Effector memory CD8-positive, alpha-beta T cell (primary cell): Measurements from ENCODE around the gene FAM174C.

ENCODE experiments used
- ATAC-seq: fragments of 150-1000 bp; cut with Tn5 transposase; replicated peaks from 2 replicates; pipeline ENCODE4 v1.10.0; 2021; ENCODE audit warnings: mild to moderate bottlenecking, moderate library complexity
- DNase-seq, 3 experiments: peaks; one replicate each; pipeline ENCODE4 v3.0.0; 2021
- H3K27ac Mint-ChIP-seq, 2 donors: one replicate each; pipeline ENCODE4 v1.8.0; 2022; ENCODE audit warnings: mild to moderate bottlenecking in 2 of 2, mixed read lengths in 2 of 2, moderate library complexity in 2 of 2
- H3K27me3 Mint-ChIP-seq, 2 donors: one replicate each; pipeline ENCODE4 v1.8.0; 2022; ENCODE audit warnings: mixed read lengths in 2 of 2
- H3K36me3 Mint-ChIP-seq: one replicate; pipeline ENCODE4 v1.8.0; 2022; ENCODE audit warnings: mild to moderate bottlenecking, moderate library complexity, mixed read lengths; ENCODE audit not compliant: insufficient read depth
- H3K4me1 Mint-ChIP-seq, 2 donors: one replicate each; pipeline ENCODE4 v1.8.0; 2022; ENCODE audit warnings: low read depth in 2 of 2, mixed read lengths in 2 of 2
- H3K4me3 Mint-ChIP-seq, 2 donors: one replicate each; pipeline ENCODE4 v1.8.0; 2022; ENCODE audit warnings: mild to moderate bottlenecking in 2 of 2, mixed read lengths in 2 of 2, moderate library complexity in 2 of 2
- H3K9me3 Mint-ChIP-seq, 2 donors: one replicate each; pipeline ENCODE4 v1.8.0; 2022; ENCODE audit warnings: mixed read lengths in 2 of 2

Gene FAM174C

DNA sequence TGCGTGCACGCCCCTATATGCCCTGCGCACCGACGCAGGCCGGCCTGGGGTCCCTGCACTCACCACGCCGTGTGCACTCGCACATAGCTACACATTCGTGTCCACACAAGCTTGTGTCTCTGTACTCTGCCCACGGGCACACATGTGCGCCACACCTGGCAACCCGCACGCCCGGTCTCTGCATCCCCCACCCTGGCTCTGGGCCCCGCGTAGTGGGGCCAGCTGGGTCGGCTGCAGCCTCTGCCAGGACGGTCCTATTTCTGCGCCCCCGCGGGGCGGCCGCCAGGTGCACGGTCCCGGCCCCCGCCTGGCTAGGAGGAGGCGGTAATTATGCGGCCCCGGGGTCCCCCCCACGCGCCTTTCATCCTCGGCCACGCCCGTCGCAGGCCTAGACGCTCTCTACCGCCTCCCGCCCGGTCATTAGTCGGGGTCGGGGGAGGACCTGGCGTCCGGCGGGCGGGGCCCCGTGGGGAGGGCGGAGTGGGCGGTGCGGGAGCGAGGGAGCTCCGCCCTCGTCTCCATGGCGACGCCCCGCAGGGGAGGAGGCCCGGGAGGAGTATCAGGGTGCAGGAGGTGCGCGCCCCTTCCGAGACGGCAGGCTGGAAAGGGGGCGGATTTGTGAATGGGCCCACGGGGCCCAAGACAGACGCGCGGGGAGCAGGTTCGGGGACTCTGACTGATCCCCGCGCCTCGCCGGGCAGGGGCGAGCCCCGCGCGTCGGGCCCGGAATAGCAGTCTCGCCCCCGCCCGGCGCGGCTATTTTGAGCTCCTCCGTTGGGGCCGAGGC lies 9.0 kb upstream of the FAM174C start:
- H3K36me3 Mint-ChIP-seq, result peaks cover 56% of the 10 kb centered on the region
- peak; percentile 46 for ATAC-seq
- peak overlapping the region; percentile 77 to 82 for H3K4me3 Mint-ChIP-seq
- H3K27me3 Mint-ChIP-seq, result no peaks in the 10 kb centered on the region
- no peaks in the 10 kb centered on the region for H3K9me3 Mint-ChIP-seq
- peak; percentile 86 to 91 (median 88) for DNase-seq
- peaks cover 54 to 60% of the 10 kb centered on the region in 2 donors for H3K4me1 Mint-ChIP-seq
- H3K27ac Mint-ChIP-seq, result peak overlapping the region in 1 of 2 donors; percentile 57

DNA sequence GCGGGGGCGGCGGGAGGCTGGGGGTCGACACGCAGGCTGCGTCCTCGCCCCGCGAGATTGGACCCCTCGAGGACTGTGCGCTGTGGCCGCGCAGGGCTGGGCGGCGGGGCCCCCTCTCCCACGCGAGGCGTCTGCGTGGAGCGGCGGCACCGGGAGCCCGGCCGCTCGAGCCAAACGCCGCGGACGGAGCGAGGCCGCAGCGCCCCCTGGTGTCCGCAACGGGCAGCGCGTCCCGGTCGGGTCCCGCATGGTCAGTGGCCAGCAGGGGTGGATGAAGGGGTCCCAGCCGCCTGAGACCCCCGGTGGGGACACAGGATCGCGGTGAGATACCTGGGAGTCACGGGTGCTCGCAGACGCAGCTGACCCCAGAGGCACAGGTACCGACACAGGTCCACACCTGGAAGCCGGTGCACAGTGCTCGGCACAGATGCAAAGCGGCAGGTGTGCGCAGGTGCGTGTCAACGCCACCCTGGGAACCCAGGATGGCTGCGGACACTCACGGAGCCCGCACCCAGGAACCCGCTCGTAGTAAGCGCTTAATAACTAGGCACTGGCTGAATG lies 8.3 kb upstream of the FAM174C start:
- H3K27me3 Mint-ChIP-seq, result no peaks in the 10 kb centered on the region
- H3K9me3 Mint-ChIP-seq, result no peaks in the 10 kb centered on the region
- ATAC-seq (peak; percentile 16), DNase-seq (peak; percentile 65 to 78 (median 75))
- H3K27ac Mint-ChIP-seq, result peak overlapping the region; percentile 94 to 97
- H3K36me3 Mint-ChIP-seq, result peaks cover 56% of the 10 kb centered on the region
- H3K4me3 Mint-ChIP-seq, result peak overlapping the region; percentile 82 to 86
- peaks cover 54 to 60% of the 10 kb centered on the region in 2 donors for H3K4me1 Mint-ChIP-seq

- H3K36me3 Mint-ChIP-seq, result peaks cover 61% of the 10 kb centered on the region
- ATAC-seq (no peak), DNase-seq (no peak)
- H3K4me1 Mint-ChIP-seq, result peaks cover 56 to 57% of the 10 kb centered on the region in 2 donors
- H3K27ac Mint-ChIP-seq, result peak overlapping the region; percentile 94 to 97
- no peaks in the 10 kb centered on the region for H3K9me3 Mint-ChIP-seq
- H3K4me3 Mint-ChIP-seq, result peak overlapping the region; percentile 82 to 86
- H3K27me3 Mint-ChIP-seq, result no peaks in the 10 kb centered on the region
Observed at GRCh38 chr19:1267477-1268225, 7.7 kb upstream of the FAM174C start.

DNA sequence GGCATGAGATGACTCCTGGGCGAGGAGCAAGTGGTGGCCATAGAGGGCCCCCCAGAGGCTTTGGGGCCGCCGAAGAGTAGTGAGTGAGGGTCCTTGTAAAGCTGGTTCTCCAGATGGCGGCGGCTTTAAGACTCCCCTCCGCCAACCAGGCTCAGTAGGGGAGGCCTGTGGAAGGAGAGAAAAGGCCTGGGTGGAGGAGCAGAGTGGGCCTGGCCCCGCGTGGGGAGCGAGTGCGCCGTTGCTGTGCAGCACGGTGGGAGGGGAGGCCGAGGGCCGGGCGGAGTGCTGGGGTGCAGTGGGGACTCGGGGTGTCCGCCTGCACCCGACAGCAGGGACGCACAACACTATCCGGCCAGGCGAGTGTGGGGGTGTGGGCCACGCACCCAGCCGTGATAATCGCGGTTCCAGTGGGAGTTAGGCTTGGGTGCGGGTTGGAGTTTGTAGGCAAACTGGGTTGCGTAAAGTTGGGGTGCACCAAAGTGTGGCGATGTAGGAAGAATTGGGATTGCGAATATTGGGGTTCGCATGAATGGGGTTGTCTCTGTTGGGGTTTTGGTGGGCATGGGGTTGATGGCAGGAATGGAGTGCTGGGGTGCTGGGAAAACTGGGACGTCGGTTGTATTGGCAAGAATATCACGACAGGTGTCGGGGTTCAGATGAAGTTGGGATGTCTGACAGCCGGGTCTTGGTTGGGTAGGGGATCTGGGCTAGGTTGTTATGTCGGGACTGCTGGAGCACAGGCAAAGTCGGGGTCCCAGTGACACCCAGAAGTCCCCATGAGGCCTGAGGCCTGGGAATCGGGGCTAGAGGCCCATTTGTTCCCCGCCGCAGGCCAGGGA lies 6.9 kb upstream of the FAM174C start:
- peaks cover 69% of the 10 kb centered on the region for H3K36me3 Mint-ChIP-seq
- no peaks in the 10 kb centered on the region for H3K9me3 Mint-ChIP-seq
- ATAC-seq, result no peak
- H3K4me3 Mint-ChIP-seq, result peak overlapping the region; percentile 82 to 86
- peaks cover 53 to 58% of the 10 kb centered on the region in 2 donors for H3K4me1 Mint-ChIP-seq
- no peaks in the 10 kb centered on the region for H3K27me3 Mint-ChIP-seq
- DNase-seq, result no peak
- H3K27ac Mint-ChIP-seq, result peak overlapping the region; percentile 94 to 97

- Mint-ChIP-seq H3K27ac (peak within 1 kb of the TSS; percentile 94 to 97), H3K27me3 (no peaks in the 10 kb centered on the region), H3K36me3 (peaks cover 75% of the 10 kb centered on the region), H3K4me3 (peak within 1 kb of the TSS; percentile 84 to 86), H3K4me1 (peaks cover 58 to 64% of the 10 kb centered on the region in 2 donors), H3K9me3 (no peaks in the 10 kb centered on the region)
- DNase-seq, result peak; percentile 99 to 100 (median 100)
- ATAC-seq, result peak; percentile 73
Observed at GRCh38 chr19:1269065-1269477, 6.3 kb upstream of the FAM174C start, which contains the start of gene CIRBP. CIRBP (plus strand) TSS chr19:1269332; CDS start chr19:1270934, 1,602 bp downstream.

- peaks cover 58 to 65% of the 10 kb centered on the region in 2 donors for H3K4me1 Mint-ChIP-seq
- no peaks in the 10 kb centered on the region for H3K27me3 Mint-ChIP-seq
- DNase-seq, result peak; percentile 81 to 85 (median 84)
- no peaks in the 10 kb centered on the region for H3K9me3 Mint-ChIP-seq
- peak overlapping the region; percentile 94 to 97 for H3K27ac Mint-ChIP-seq
- peak overlapping the region; percentile 84 to 86 for H3K4me3 Mint-ChIP-seq
- peak; percentile 40 for ATAC-seq
- peaks cover 81% of the 10 kb centered on the region for H3K36me3 Mint-ChIP-seq
Observed at GRCh38 chr19:1269478-1270212, 5.7 kb upstream of the FAM174C start.

DNA sequence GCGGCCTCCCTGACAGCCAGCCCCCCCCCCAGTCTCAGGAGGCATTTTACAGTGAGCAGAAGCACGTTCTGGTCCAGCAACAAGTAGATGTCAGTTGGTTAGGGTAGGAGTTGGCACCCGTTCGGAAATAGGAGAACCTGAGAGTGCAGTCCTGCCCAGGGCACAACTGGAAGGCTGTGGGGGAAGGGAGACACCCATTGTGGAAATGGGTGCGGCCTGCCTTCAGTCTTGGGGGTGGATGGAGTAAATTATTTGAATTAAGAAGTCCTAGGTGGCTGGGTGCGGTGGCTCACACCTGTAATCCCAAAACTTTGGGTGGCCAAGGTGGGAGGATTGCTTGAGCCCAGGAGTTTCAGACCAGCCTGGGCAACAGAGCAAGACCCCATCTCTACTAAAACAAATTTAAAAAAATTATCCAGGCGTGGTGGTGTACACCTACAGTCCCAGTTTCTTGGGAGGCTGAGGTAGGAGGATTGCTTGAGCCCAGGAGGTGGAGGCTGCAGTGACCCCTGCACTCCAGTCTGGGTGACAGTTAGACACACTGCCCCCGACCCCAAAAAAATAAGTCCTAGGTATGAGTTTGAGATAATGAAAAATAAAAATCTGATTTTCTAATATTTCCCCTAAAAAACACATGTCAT lies 5.0 kb upstream of the FAM174C start:
- Mint-ChIP-seq H3K9me3 (no peaks in the 10 kb centered on the region), H3K27me3 (no peaks in the 10 kb centered on the region), H3K27ac (peak overlapping the region; percentile 94 to 97), H3K4me1 (peaks cover 55 to 61% of the 10 kb centered on the region in 2 donors), H3K36me3 (peaks cover 88% of the 10 kb centered on the region), H3K4me3 (peak overlapping the region; percentile 84 to 86)
- ATAC-seq (no peak), DNase-seq (no peak)

- H3K4me1 Mint-ChIP-seq, result peaks cover 52 to 57% of the 10 kb centered on the region in 2 donors
- H3K36me3 Mint-ChIP-seq, result peaks cover 95% of the 10 kb centered on the region
- peak overlapping the region; percentile 84 to 86 for H3K4me3 Mint-ChIP-seq
- no peak for ATAC-seq
- peak overlapping the region; percentile 94 to 97 for H3K27ac Mint-ChIP-seq
- H3K9me3 Mint-ChIP-seq, result no peaks in the 10 kb centered on the region
- H3K27me3 Mint-ChIP-seq, result no peaks in the 10 kb centered on the region
- no peak for DNase-seq
Observed at GRCh38 chr19:1270854-1271527, 4.3 kb upstream of the FAM174C start.

- Mint-ChIP-seq H3K4me3 (peak overlapping the region; percentile 84 to 86), H3K36me3 (peaks cover 93% of the 10 kb centered on the region), H3K27ac (peak overlapping the region; percentile 94 to 97), H3K4me1 (peaks cover 56 to 60% of the 10 kb centered on the region in 2 donors), H3K9me3 (no peaks in the 10 kb centered on the region), H3K27me3 (no peaks in the 10 kb centered on the region)
- DNase-seq (no peak), ATAC-seq (no peak)
Observed at GRCh38 chr19:1271528-1272422, 3.6 kb upstream of the FAM174C start.

DNA sequence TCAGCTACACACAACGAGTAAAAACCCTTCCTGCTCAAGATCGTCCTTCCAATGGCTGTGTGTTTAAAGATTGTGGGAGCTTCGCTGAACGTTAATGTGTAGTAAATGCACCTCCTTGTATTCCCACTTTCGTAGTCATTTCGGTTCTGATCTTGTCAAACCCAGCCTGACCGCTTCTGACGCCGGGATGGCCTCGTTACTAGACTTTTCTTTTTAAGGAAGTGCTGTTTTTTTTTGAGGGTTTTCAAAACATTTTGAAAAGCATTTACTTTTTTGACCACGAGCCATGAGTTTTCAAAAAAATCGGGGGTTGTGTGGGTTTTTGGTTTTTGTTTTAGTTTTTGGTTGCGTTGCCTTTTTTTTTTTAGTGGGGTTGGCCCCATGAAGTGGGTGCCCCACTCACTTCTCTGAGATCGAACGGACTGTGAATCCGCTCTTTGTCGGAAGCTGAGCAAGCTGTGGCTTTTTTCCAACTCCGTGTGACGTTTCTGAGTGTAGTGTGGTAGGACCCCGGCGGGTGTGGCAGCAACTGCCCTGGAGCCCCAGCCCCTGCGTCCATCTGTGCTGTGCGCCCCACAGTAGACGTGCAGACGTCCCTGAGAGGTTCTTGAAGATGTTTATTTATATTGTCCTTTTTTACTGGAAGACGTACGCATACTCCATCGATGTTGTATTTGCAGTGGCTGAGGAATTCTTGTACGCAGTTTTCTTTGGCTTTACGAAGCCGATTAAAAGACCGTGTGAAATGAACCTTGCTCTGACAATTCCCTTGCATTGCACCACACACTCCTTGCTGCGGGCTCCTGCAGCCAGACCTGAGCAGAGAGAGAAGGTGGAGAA lies 2.7 kb upstream of the FAM174C start:
- H3K27ac Mint-ChIP-seq, result peak overlapping the region; percentile 77 to 97
- H3K36me3 Mint-ChIP-seq, result peaks cover 95% of the 10 kb centered on the region
- H3K27me3 Mint-ChIP-seq, result no peaks in the 10 kb centered on the region
- no peak for ATAC-seq
- H3K9me3 Mint-ChIP-seq, result no peaks in the 10 kb centered on the region
- no peak for DNase-seq
- H3K4me1 Mint-ChIP-seq, result peaks cover 54 to 58% of the 10 kb centered on the region in 2 donors
- H3K4me3 Mint-ChIP-seq, result peak overlapping the region; percentile 63 to 84
